Measurements from ENCODE around the gene MED12L.

The MED12L gene

DNA sequence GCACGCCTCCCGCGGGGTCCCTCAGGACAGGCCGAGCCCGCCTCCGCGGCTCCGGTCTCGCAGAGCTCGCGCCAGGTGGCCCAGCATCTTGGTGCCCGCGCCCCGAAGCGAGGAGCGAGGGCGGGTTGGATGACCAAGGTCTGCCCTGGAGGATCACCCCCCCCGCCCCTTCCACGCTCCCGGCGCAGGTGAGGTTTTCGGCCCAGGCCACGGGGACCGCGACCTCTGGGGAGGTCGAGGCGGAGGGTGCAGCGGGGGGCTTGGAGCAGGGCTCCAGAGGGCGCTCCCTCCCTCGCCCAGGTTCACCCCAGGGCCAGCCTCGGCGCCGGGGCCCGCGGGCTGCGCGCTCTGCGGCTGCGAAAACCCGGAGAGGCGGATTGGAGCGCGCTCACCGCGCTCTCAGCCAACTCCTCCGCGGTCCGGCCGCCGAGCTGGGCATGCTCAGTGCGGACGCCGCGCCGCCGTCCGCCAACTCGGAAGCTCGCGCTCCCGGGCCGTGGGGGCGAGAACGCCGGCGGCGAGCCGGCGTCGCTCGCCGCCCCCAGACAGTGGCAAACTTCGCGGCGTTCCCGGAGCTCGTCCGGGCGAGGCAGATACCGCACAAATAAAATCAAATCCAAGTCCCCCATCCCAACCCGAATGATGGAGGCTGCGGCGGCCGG, at the start of gene MED12L:
Gene MED12L, plus strand, starts transcription at position 438 of the 662 bp plus-strand sequence. CDS start 1,263 bp downstream, outside the sequence.
- H3K4me3 ChIP-seq (ENCODE audit: low read depth, low read length): peak within 1 kb of the TSS; percentile 48
- TF ChIP-seq CTCF (IDR thresholded peaks at IDR 0.05; ENCODE audit: borderline replicate concordance, insufficient read depth, low read depth, low read length): 0 out of 2 replicates have a peak, but pooled peaks have one; percentile 10

GRCh38 chr3:151037746-151038477, 47.6 kb upstream of the MED12L start:
- H3K4me3 ChIP-seq (ENCODE audit: low read depth, low read length): no peak overlapping the region
- TF ChIP-seq CTCF (IDR thresholded peaks at IDR 0.05; ENCODE audit: borderline replicate concordance, insufficient read depth, low read depth, low read length): no peak

DNA sequence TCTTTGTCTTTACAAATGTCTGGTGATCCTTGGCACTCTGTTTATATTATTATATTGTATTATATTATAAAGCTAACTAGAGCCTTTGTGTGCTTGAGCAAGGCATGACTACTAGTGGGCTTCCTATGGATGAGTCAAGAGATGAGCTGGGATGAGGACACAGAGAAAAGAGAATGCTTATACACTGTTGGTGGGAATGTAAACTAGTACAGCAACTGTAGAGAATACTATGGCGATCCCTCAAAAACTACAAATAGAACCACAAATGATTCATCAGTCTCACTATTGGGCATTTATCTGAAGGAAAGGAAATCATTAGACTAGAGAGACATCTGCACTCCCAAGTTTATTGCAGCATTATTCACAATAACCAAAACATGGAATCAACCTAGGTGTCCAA, 40.8 kb upstream of the MED12L start:
- no peak overlapping the region for H3K4me3 ChIP-seq (ENCODE audit: low read depth, low read length)
- TF ChIP-seq CTCF (IDR thresholded peaks at IDR 0.05; ENCODE audit: borderline replicate concordance, insufficient read depth, low read depth, low read length): no peak

DNA sequence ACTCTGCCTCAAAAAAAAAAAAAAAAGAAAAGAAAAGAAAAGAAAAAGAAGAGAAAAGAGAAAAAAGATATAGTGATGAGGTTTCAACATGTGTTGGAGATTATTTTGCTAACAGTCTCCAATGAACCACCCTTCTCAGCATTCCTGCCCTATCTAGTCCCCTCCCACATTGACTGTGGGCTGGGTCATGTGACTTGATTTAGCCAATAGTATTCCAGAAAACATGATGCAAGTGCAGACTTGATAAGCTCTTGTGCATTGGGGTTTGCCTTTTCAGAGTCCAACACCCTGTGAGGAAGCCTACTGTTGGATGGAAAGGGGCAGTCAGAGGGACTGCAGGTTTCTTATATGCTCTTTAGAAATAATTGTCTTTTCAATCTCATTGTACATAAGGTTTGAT, 37.8 kb upstream of the MED12L start:
- H3K4me3 ChIP-seq (ENCODE audit: low read depth, low read length): no peak overlapping the region
- no peak for TF ChIP-seq CTCF (IDR thresholded peaks at IDR 0.05; ENCODE audit: borderline replicate concordance, insufficient read depth, low read depth, low read length)

- no peak overlapping the region for H3K4me3 ChIP-seq (ENCODE audit: low read depth, low read length)
- TF ChIP-seq CTCF (IDR thresholded peaks at IDR 0.05; ENCODE audit: borderline replicate concordance, insufficient read depth, low read depth, low read length): no peak
These were observed 33.9 kb upstream of the MED12L start for GRCh38 chr3:151051533-151051932.

DNA sequence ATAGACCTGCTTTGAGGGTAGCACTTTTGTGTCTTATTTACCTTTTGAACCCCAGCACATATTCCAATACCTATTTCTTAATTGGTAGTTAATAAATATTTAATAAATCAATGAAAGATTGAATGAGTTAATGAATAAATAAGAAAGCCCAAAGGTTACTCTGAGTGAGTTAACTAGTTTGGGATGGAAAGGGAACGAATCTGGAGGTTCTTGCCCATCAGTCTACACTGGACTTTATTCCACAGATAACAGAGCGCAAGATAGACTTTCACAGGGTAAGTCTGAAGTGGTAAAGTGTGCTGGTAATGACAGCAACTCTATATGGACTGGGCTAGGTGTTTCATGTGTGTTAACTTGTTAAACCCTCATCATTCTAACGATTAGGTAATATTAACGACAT, 33.1 kb upstream of the MED12L start:
- no peak for TF ChIP-seq CTCF (IDR thresholded peaks at IDR 0.05; ENCODE audit: borderline replicate concordance, insufficient read depth, low read depth, low read length)
- H3K4me3 ChIP-seq (ENCODE audit: low read depth, low read length): no peak overlapping the region

DNA sequence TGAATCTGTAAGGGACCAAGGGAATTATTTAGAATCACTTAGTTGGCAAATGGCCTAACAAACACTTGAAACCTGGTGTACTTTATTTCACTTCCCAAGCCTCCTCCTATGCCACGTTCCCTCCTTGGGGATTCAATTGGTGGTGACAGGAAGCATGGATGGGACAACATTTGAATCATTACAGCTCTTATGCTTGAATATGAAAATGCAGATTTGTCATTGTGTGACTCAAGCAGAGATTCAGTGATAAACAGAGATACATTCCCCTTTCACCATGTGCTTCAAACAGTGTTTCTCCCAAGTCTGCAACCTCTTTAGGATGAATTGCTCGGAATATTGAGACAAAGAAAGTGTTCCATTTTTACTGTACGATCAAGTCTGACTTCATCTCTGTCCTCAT, 32.7 kb upstream of the MED12L start:
- no peak for TF ChIP-seq CTCF (IDR thresholded peaks at IDR 0.05; ENCODE audit: borderline replicate concordance, insufficient read depth, low read depth, low read length)
- H3K4me3 ChIP-seq (ENCODE audit: low read depth, low read length): no peak overlapping the region
